ENCODE measurements around the gene MRPS16. TPM values are rescaled to one million over a fixed set of nuclear protein-coding genes. Genes with fewer than 3 reads are reported as not detected.

The MRPS16 gene
- total and polyA plus RNA-seq, 2 of the 13 experiments (the other 11 are each of a cell fraction or from before 2014, with no cell fraction given), result 70.1 to 135 TPM

DNA sequence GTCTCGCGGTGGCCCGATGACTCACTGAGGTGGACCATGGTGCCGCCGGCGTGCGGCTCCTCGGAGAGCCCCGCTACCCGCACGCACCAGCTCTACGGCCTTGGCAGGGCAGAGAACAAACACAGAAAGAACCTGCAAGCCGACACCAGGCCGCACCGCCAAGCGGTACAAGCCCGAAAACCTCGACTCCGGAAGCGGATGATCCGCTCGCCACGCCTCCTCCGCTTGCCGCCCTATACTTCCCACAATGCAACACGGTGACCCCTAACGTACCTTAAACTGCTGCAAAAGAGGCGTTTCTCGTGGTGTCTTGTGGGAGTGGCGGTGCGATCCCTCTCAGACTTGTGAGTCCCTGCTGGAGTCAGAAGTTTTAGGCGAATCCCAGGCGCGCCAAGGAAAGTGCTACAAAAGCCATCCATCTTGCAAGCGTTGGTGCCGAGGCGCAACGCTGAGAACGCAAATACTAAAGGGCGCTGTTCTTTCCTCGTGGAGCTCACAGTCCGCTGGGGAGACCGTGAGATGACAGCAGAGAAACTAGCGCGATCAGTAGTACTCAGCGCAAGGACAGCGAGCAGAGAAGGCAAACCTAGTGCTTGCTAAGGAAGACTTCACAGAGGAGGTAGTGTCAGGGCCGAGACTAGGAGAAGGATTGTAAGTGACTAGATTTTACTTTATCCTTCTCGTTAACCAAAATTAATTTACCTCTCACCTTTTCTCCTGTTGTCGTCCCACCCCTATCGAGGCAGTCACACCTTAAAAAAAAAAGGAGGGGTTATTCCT lies at the start of gene MRPS16 (continued):
- TF ChIP-seq, protein P1, sequence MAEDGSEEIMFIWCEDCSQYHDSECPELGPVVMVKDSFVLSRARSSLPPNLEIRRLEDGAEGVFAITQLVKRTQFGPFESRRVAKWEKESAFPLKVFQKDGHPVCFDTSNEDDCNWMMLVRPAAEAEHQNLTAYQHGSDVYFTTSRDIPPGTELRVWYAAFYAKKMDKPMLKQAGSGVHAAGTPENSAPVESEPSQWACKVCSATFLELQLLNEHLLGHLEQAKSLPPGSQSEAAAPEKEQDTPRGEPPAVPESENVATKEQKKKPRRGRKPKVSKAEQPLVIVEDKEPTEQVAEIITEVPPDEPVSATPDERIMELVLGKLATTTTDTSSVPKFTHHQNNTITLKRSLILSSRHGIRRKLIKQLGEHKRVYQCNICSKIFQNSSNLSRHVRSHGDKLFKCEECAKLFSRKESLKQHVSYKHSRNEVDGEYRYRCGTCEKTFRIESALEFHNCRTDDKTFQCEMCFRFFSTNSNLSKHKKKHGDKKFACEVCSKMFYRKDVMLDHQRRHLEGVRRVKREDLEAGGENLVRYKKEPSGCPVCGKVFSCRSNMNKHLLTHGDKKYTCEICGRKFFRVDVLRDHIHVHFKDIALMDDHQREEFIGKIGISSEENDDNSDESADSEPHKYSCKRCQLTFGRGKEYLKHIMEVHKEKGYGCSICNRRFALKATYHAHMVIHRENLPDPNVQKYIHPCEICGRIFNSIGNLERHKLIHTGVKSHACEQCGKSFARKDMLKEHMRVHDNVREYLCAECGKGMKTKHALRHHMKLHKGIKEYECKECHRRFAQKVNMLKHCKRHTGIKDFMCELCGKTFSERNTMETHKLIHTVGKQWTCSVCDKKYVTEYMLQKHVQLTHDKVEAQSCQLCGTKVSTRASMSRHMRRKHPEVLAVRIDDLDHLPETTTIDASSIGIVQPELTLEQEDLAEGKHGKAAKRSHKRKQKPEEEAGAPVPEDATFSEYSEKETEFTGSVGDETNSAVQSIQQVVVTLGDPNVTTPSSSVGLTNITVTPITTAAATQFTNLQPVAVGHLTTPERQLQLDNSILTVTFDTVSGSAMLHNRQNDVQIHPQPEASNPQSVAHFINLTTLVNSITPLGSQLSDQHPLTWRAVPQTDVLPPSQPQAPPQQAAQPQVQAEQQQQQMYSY (CRISPR knock-in tag; IDR thresholded peaks at IDR 0.05), result no peak
- TF ChIP-seq MEIS2 (CRISPR knock-in tag; IDR thresholded peaks at IDR 0.05) (0 out of 2 replicates have a peak, but pooled peaks have one; percentile 19), MIXL1 (CRISPR knock-in tag; IDR thresholded peaks at IDR 0.05) (0 out of 2 replicates have a peak, but pooled peaks have one; percentile 10), AHR (CRISPR knock-in tag; IDR thresholded peaks at IDR 0.05) (peak; percentile 26; the same call in 1 of the 2 replicates), ZSCAN30 (CRISPR knock-in tag; IDR thresholded peaks at IDR 0.05) (peak; percentile 56; the same call in 1 of the 2 replicates), FOXA3 (CRISPR knock-in tag; IDR thresholded peaks at IDR 0.05) (peak; percentile 71), HCFC1 (IDR thresholded peaks at IDR 0.05; ENCODE audit: low read depth, low read length) (peak; percentile 63), CREB1 (IDR thresholded peaks at IDR 0.05) (no peak), CREB1 (CRISPR knock-in tag; IDR thresholded peaks at IDR 0.05) (peak; percentile 92), KLF6 (CRISPR knock-in tag; IDR thresholded peaks at IDR 0.05) (peak; percentile 54; the same call in 1 of the 2 replicates), ZFY (CRISPR knock-in tag; IDR thresholded peaks at IDR 0.05) (peak; percentile 98), WIZ (CRISPR knock-in tag; IDR thresholded peaks at IDR 0.05) (no peak), ZNF75D (CRISPR knock-in tag; IDR thresholded peaks at IDR 0.05; ENCODE audit: borderline replicate concordance) (no peak), ZNF598 (CRISPR knock-in tag; IDR thresholded peaks at IDR 0.05; ENCODE audit: borderline replicate concordance) (peak; percentile 78; the same call in 1 of the 2 replicates), ZFP41 (CRISPR knock-in tag; IDR thresholded peaks at IDR 0.05; ENCODE audit: borderline replicate concordance) (0 out of 2 replicates have a peak, but pooled peaks have one; percentile 66)
- TF ChIP-seq, protein P2, sequence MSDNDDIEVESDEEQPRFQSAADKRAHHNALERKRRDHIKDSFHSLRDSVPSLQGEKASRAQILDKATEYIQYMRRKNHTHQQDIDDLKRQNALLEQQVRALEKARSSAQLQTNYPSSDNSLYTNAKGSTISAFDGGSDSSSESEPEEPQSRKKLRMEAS (IDR thresholded peaks at IDR 0.05), result peak; percentile 89
- TF ChIP-seq, protein P3, sequence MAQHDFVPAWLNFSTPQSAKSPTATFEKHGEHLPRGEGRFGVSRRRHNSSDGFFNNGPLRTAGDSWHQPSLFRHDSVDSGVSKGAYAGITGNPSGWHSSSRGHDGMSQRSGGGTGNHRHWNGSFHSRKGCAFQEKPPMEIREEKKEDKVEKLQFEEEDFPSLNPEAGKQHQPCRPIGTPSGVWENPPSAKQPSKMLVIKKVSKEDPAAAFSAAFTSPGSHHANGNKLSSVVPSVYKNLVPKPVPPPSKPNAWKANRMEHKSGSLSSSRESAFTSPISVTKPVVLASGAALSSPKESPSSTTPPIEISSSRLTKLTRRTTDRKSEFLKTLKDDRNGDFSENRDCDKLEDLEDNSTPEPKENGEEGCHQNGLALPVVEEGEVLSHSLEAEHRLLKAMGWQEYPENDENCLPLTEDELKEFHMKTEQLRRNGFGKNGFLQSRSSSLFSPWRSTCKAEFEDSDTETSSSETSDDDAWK (CRISPR knock-in tag; IDR thresholded peaks at IDR 0.05), result no peak
- TF ChIP-seq, protein P4, sequence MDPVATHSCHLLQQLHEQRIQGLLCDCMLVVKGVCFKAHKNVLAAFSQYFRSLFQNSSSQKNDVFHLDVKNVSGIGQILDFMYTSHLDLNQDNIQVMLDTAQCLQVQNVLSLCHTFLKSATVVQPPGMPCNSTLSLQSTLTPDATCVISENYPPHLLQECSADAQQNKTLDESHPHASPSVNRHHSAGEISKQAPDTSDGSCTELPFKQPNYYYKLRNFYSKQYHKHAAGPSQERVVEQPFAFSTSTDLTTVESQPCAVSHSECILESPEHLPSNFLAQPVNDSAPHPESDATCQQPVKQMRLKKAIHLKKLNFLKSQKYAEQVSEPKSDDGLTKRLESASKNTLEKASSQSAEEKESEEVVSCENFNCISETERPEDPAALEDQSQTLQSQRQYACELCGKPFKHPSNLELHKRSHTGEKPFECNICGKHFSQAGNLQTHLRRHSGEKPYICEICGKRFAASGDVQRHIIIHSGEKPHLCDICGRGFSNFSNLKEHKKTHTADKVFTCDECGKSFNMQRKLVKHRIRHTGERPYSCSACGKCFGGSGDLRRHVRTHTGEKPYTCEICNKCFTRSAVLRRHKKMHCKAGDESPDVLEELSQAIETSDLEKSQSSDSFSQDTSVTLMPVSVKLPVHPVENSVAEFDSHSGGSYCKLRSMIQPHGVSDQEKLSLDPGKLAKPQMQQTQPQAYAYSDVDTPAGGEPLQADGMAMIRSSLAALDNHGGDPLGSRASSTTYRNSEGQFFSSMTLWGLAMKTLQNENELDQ (CRISPR knock-in tag; IDR thresholded peaks at IDR 0.05; ENCODE audit: borderline replicate concordance), result no peak
- TF ChIP-seq, protein P5, sequence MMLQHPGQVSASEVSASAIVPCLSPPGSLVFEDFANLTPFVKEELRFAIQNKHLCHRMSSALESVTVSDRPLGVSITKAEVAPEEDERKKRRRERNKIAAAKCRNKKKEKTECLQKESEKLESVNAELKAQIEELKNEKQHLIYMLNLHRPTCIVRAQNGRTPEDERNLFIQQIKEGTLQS (CRISPR knock-in tag; IDR thresholded peaks at IDR 0.05), result peak; percentile 14; the same call in 1 of the 2 replicates
- TF ChIP-seq, protein P6, sequence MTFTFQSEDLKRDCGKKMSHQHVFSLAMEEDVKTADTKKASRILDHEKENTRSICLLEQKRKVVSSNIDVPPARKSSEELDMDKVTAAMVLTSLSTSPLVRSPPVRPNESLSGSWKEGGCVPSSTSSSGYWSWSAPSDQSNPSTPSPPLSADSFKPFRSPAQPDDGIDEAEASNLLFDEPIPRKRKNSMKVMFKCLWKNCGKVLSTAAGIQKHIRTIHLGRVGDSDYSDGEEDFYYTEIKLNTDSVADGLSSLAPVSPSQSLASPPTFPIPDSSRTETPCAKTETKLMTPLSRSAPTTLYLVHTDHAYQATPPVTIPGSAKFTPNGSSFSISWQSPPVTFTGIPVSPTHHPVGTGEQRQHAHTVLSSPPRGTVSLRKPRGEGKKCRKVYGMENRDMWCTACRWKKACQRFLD (CRISPR knock-in tag; IDR thresholded peaks at IDR 0.05; ENCODE audit: borderline replicate concordance), result no peak
